MM.1S (cell line): Measurements from ENCODE around the gene SORCS2.

Source experiments
- DNase-seq: peaks from one replicate; pipeline ENCODE4 v3.0.0-alpha.2; 2015
- H2AFZ ChIP-seq: fragments of 300-600 bp; sonication (generic); 2 replicates; pipeline ENCODE4 v1.6.0; 2016; ENCODE audit warnings: antibody characterized with exemption, low read length
- H3F3A ChIP-seq: fragments of 300-600 bp; sonication (generic); 2 replicates; pipeline ENCODE4 v1.6.1; 2016; ENCODE audit warnings: mild to moderate bottlenecking, antibody characterized with exemption, low read length, moderate library complexity, mixed read lengths; ENCODE audit not compliant: insufficient read depth
- H3K27ac ChIP-seq: fragments of 300-600 bp; sonication (generic); 2 replicates; pipeline ENCODE4 v1.5.1; 2016; ENCODE audit warnings: mild to moderate bottlenecking, low read length
- H3K27me3 ChIP-seq: fragments of 300-600 bp; sonication (generic); replicated peaks from 2 replicates; pipeline ENCODE4 v1.6.0; 2016; ENCODE audit warnings: low read length; ENCODE audit not compliant: insufficient read depth
- H3K36me3 ChIP-seq: fragments of 300-600 bp; sonication (generic); replicated peaks from 2 replicates; pipeline ENCODE4 v1.6.1; 2016; ENCODE audit warnings: mild to moderate bottlenecking, low read length, mixed read lengths; ENCODE audit not compliant: insufficient read depth
- H3K4me1 ChIP-seq: fragments of 300-600 bp; sonication (generic); 2 replicates; pipeline ENCODE4 v1.6.1; 2016; ENCODE audit warnings: low read length, mixed read lengths
- H3K4me2 ChIP-seq: fragments of 300-600 bp; sonication (generic); 2 replicates; pipeline ENCODE4 v1.6.0; 2016; ENCODE audit warnings: low read depth, low read length
- H3K4me3 ChIP-seq: fragments of 300-600 bp; sonication (generic); 2 replicates; pipeline ENCODE4 v1.5.1; 2016; ENCODE audit warnings: low read length, mixed read lengths
- H3K79me2 ChIP-seq: fragments of 300-600 bp; sonication (generic); 2 replicates; pipeline ENCODE4 v1.6.1; 2016; ENCODE audit warnings: mixed run types, low read length, mixed read lengths
- H3K9ac ChIP-seq: fragments of 300-600 bp; sonication (generic); 2 replicates; pipeline ENCODE4 v1.6.1; 2016; ENCODE audit warnings: low read length, mixed read lengths
- H3K9me2 ChIP-seq: fragments of 300-600 bp; sonication (generic); replicated peaks from 2 replicates; pipeline ENCODE4 v1.6.1; 2016; ENCODE audit warnings: mild to moderate bottlenecking, low read length, mixed read lengths; ENCODE audit not compliant: insufficient read depth
- H3K9me3 ChIP-seq: fragments of 300-600 bp; sonication (generic); replicated peaks from 2 replicates; pipeline ENCODE4 v1.6.1; 2016; ENCODE audit warnings: mild to moderate bottlenecking, low read length, mixed read lengths; ENCODE audit not compliant: insufficient read depth
- H4K20me1 ChIP-seq: fragments of 300-600 bp; sonication (generic); 2 replicates; pipeline ENCODE4 v1.6.1; 2016; ENCODE audit warnings: mild to moderate bottlenecking, low read length, moderate library complexity, mixed read lengths; ENCODE audit not compliant: insufficient read depth
- CTCF ChIP-seq: fragments of 300-600 bp; sonication (generic); IDR thresholded peaks from 2 replicates; pipeline ENCODE4 v1.5.1; 2016; ENCODE audit warnings: antibody characterized with exemption, low read length, mixed read lengths
- EZH2 ChIP-seq: fragments of 300-600 bp; sonication (generic); optimal IDR thresholded peaks from 2 replicates; pipeline ENCODE3; 2017; ENCODE audit warnings: low read depth, mild to moderate bottlenecking, antibody characterized with exemption, low read length, mixed read lengths
- EZH2phosphoT487 ChIP-seq: fragments of 300-600 bp; sonication (generic); IDR thresholded peaks from 2 replicates; pipeline ENCODE4 v1.6.1; 2018; ENCODE audit warnings: antibody characterized with exemption, low read length

SORCS2 gene

GRCh38 chr4:7556558-7556957, 364.2 kb downstream of the SORCS2 start:
- Histone ChIP-seq H3K27ac (no peak overlapping the region), H3K9me3 (no peaks in the 10 kb centered on the region)
- TF ChIP-seq CTCF = no peak
- no peak for TF ChIP-seq EZH2phosphoT487
- TF ChIP-seq EZH2 = no peak

GRCh38 chr4:7557456-7557855, 365.1 kb downstream of the SORCS2 start:
- no peak overlapping the region for H3K27ac ChIP-seq
- H3K4me2 ChIP-seq = no peak overlapping the region
- no peak overlapping the region for H3K4me3 ChIP-seq
- H3K9ac ChIP-seq = no peak overlapping the region
- no peaks in the 10 kb centered on the region for H3K9me2 ChIP-seq
- no peaks in the 10 kb centered on the region for H3K4me1 ChIP-seq
- no peaks in the 10 kb centered on the region for H3F3A ChIP-seq
- H4K20me1 ChIP-seq = no peaks in the 10 kb centered on the region
- no peak overlapping the region for H2AFZ ChIP-seq
- no peak for TF ChIP-seq CTCF
- TF ChIP-seq EZH2phosphoT487 = no peak
- TF ChIP-seq EZH2 = no peak
- no peak for DNase-seq
- no peaks in the 10 kb centered on the region for H3K9me3 ChIP-seq
- H3K27me3 ChIP-seq = peaks cover 10% of the 10 kb centered on the region
- no peaks in the 10 kb centered on the region for H3K79me2 ChIP-seq
- no peaks in the 10 kb centered on the region for H3K36me3 ChIP-seq

More at GRCh38 chr4:7556558-7556957, 364.2 kb downstream of the SORCS2 start:
- no peaks in the 10 kb centered on the region for H3K36me3 ChIP-seq
- no peaks in the 10 kb centered on the region for H3K9me2 ChIP-seq
- H3K4me3 ChIP-seq = no peak overlapping the region
- DNase-seq = no peak
- H4K20me1 ChIP-seq = no peaks in the 10 kb centered on the region
- H2AFZ ChIP-seq = no peak overlapping the region
- H3K4me1 ChIP-seq = no peaks in the 10 kb centered on the region
- no peak overlapping the region for H3K4me2 ChIP-seq
- no peak overlapping the region for H3K9ac ChIP-seq
- H3K27me3 ChIP-seq = peaks cover 14% of the 10 kb centered on the region
- no peaks in the 10 kb centered on the region for H3F3A ChIP-seq
- no peaks in the 10 kb centered on the region for H3K79me2 ChIP-seq

GRCh38 chr4:7558436-7558835, 366.1 kb downstream of the SORCS2 start:
- no peak overlapping the region for H3K4me3 ChIP-seq
- H3K9me3 ChIP-seq = no peaks in the 10 kb centered on the region
- no peak overlapping the region for H3K9ac ChIP-seq
- H3K27ac ChIP-seq = no peak overlapping the region
- H3K4me1 ChIP-seq = no peaks in the 10 kb centered on the region
- H3K27me3 ChIP-seq = peaks cover 17% of the 10 kb centered on the region
- H3F3A ChIP-seq = no peaks in the 10 kb centered on the region
- H3K36me3 ChIP-seq = no peaks in the 10 kb centered on the region
- no peaks in the 10 kb centered on the region for H3K9me2 ChIP-seq
- no peak overlapping the region for H2AFZ ChIP-seq
- DNase-seq = no peak
- no peak for TF ChIP-seq EZH2
- no peak for TF ChIP-seq EZH2phosphoT487
- no peak for TF ChIP-seq CTCF
- H3K4me2 ChIP-seq = no peak overlapping the region
- H4K20me1 ChIP-seq = no peaks in the 10 kb centered on the region
- no peaks in the 10 kb centered on the region for H3K79me2 ChIP-seq
